ENCODE results near the gene ADGRE1.
"Not testable (repeated sequence)": the region's sequence is repeated elsewhere in the genome, so short reads cannot be mapped to it uniquely, and the experiment has no call there.

Gene ADGRE1

GRCh38 chr19:6887316-6887715, at the start of gene ADGRE1:
Gene ADGRE1 (plus strand): TSS chr19:6887579. CDS start chr19:6887609, 30 bp downstream.
- no peak for DNase-seq (ENCODE audit: low read depth)

- DNase-seq (ENCODE audit: low read depth): no peak
These were observed 49.2 kb upstream of the ADGRE1 start for GRCh38 chr19:6838062-6838655.

- DNase-seq (ENCODE audit: low read depth): no peak
These were observed 44.3 kb upstream of the ADGRE1 start for GRCh38 chr19:6842871-6843607.

- DNase-seq (ENCODE audit: low read depth): no peak
These were observed 39.6 kb upstream of the ADGRE1 start for GRCh38 chr19:6847828-6848200.

GRCh38 chr19:6848986-6849385, 38.4 kb upstream of the ADGRE1 start:
- no peak for DNase-seq (ENCODE audit: low read depth)

GRCh38 chr19:6849876-6850275, 37.5 kb upstream of the ADGRE1 start:
- no peak for DNase-seq (ENCODE audit: low read depth)

GRCh38 chr19:6851359-6851758, 36.0 kb upstream of the ADGRE1 start:
- DNase-seq (ENCODE audit: low read depth): no peak

- no peak for DNase-seq (ENCODE audit: low read depth)
These were observed 35.4 kb upstream of the ADGRE1 start for GRCh38 chr19:6852001-6852400.

GRCh38 chr19:6853868-6854267, 33.5 kb upstream of the ADGRE1 start:
- no peak for DNase-seq (ENCODE audit: low read depth)

- no peak for DNase-seq (ENCODE audit: low read depth)
These were observed 32.6 kb upstream of the ADGRE1 start for GRCh38 chr19:6854758-6855157.

- DNase-seq (ENCODE audit: low read depth): no peak
These were observed 30.5 kb upstream of the ADGRE1 start for GRCh38 chr19:6856749-6857372.

GRCh38 chr19:6861683-6862286, 25.6 kb upstream of the ADGRE1 start:
- DNase-seq (ENCODE audit: low read depth): no peak

GRCh38 chr19:6862673-6863078, 24.7 kb upstream of the ADGRE1 start:
- peak; percentile 78 for DNase-seq (ENCODE audit: low read depth)

GRCh38 chr19:6864325-6864940, 22.9 kb upstream of the ADGRE1 start:
- no peak for DNase-seq (ENCODE audit: low read depth)

GRCh38 chr19:6865849-6866248, 21.5 kb upstream of the ADGRE1 start:
- no peak for DNase-seq (ENCODE audit: low read depth)

- DNase-seq (ENCODE audit: low read depth): no peak
These were observed 20.6 kb upstream of the ADGRE1 start for GRCh38 chr19:6866741-6867151.

- DNase-seq (ENCODE audit: low read depth): no peak
These were observed 19.0 kb upstream of the ADGRE1 start for GRCh38 chr19:6868351-6868750.

- DNase-seq (ENCODE audit: low read depth): not testable (repeated sequence)
These were observed 18.1 kb upstream of the ADGRE1 start for GRCh38 chr19:6869151-6869882.

- DNase-seq (ENCODE audit: low read depth): no peak
These were observed 13.5 kb upstream of the ADGRE1 start for GRCh38 chr19:6873708-6874431.

- no peak for DNase-seq (ENCODE audit: low read depth)
These were observed 12.2 kb upstream of the ADGRE1 start for GRCh38 chr19:6875218-6875617.

GRCh38 chr19:6876748-6877147, 10.6 kb upstream of the ADGRE1 start:
- DNase-seq (ENCODE audit: low read depth): no peak

Data from activated T-helper 1 cell treated with Interleukin-2 at 50 U/mL for 16 hours (primary cell).